Panc1 (cell line): ENCODE data around the gene PLEKHA7. TPM values are rescaled to one million over a fixed set of nuclear protein-coding genes. Genes with fewer than 3 reads are reported as not detected.

Experiments
- ATAC-seq: fragments of 200-7000 bp; cut with Tn5 transposase; 2 replicates; pipeline ENCODE4 v1.9.1; 2020; ENCODE audit warnings: mild to moderate bottlenecking, moderate library complexity
- BruUV-seq: library from RNA; stranded (reverse); fragments of 400-500 nt; replicated peaks from 2 replicates; lab custom pipeline; 2021; lab: Mats Ljungman, UMichigan
- CTCF ChIA-PET: fragments of 300-600 bp; sonication (Branson Sonifier 250); formaldehyde crosslinking; loops from one replicate; lab custom pipeline; 2022; ENCODE audit warnings: antibody characterized with exemption; lab: Charles Lee
- POLR2A ChIA-PET: fragments of 300-600 bp; sonication (Branson Sonifier 250); formaldehyde crosslinking; loops from one replicate; lab custom pipeline; 2022; ENCODE audit warnings: antibody characterized with exemption; lab: Charles Lee
- DNase-seq: peaks from one replicate; pipeline ENCODE4 v3.0.0-alpha.2; 2010; ENCODE audit warnings: low read depth, low spot score
- H3K27ac ChIP-seq: 2 replicates; pipeline ENCODE4 v1.5.1; 2011; ENCODE audit warnings: mild to moderate bottlenecking, low read length, inconsistent platforms
- H3K27me3 ChIP-seq: fragments of 200-500 bp; sonication (Bioruptor generic); 2 replicates; pipeline ENCODE4 v1.6.0; 2014; ENCODE audit warnings: low read length, inconsistent platforms; ENCODE audit not compliant: control insufficient read depth, insufficient read depth
- H3K36me3 ChIP-seq: fragments of 200-500 bp; sonication (Bioruptor generic); 2 replicates; pipeline ENCODE4 v1.5.1; 2014; ENCODE audit warnings: inconsistent platforms, mild to moderate bottlenecking, low read length, moderate library complexity; ENCODE audit not compliant: control insufficient read depth, insufficient read depth
- H3K4me1 ChIP-seq: 2 replicates; pipeline ENCODE4 v1.5.1; 2011; ENCODE audit warnings: inconsistent platforms, mild to moderate bottlenecking, low read length, moderate library complexity; ENCODE audit not compliant: control insufficient read depth, insufficient read depth
- H3K4me3 ChIP-seq, 2 experiments: 2 replicates each; pipeline ENCODE4 v1.5.1; 2011 to 2012; ENCODE audit warnings: low read depth in 2 of 2, low read length in 2 of 2, mild to moderate bottlenecking in 2 of 2, inconsistent platforms in 1 of 2, moderate library complexity in 1 of 2
- H3K9me3 ChIP-seq: fragments of 200-500 bp; sonication (Bioruptor generic); 2 replicates; pipeline ENCODE4 v1.5.1; 2014; ENCODE audit warnings: low read depth, mild to moderate bottlenecking, inconsistent platforms, low read length, moderate library complexity; ENCODE audit not compliant: control insufficient read depth, insufficient read depth
- POLR2AphosphoS5 ChIP-seq: IDR thresholded peaks from 2 replicates; pipeline ENCODE4 v1.6.1; 2012; ENCODE audit warnings: mild to moderate bottlenecking, low read depth, low read length, moderate library complexity
- SIN3A ChIP-seq: IDR thresholded peaks from 2 replicates; pipeline ENCODE4 v1.6.1; 2012; ENCODE audit warnings: low read depth, mild to moderate bottlenecking, low read length, moderate library complexity, borderline replicate concordance; ENCODE audit not compliant: insufficient read depth
- TCF7L2 ChIP-seq: IDR thresholded peaks from 2 replicates; pipeline ENCODE4 v1.6.1; 2011; ENCODE audit warnings: mild to moderate bottlenecking, low read depth, low read length, inconsistent platforms
- in situ Hi-C: cut with HindIII; loops from 2 replicates; pipeline ENCODE4 v1.10.0; 2016; ENCODE audit warnings: low sequenced_read_pairs, low pct_unique_long_range_greater_than_20kb
- intact Hi-C: fragments of 100-400 bp; cut with micrococcal nuclease; formaldehyde crosslinking; loops from one replicate; pipeline ENCODE4 v1.10.0; 2022; ENCODE audit not compliant: unreplicated experiment
- total RNA-seq: library from RNA; stranded (reverse); gene quantifications from one replicate; pipeline ENCODE4 v1.2.1, GENCODE V29; 2021; ENCODE audit not compliant: unreplicated experiment
- TF ChIP-seq, protein P1 (sequence below), 2 experiments: IDR thresholded peaks; 2 replicates each; pipeline ENCODE4 v1.6.1; 2011 to 2012; ENCODE audit warnings: low read depth in 2 of 2, control low read depth in 1 of 2, low read length in 1 of 2, mild to moderate bottlenecking in 1 of 2, moderate library complexity in 1 of 2; ENCODE audit not compliant: insufficient read depth in 1 of 2
- TF ChIP-seq, protein P2 (sequence below): fragments of 450-650 bp; IDR thresholded peaks from 2 replicates; pipeline ENCODE4 v1.5.1; 2017; ENCODE audit warnings: mild to moderate bottlenecking

Gene PLEKHA7
- total RNA-seq, 1 experiment from 2014 or later, result 11.6 TPM

DNA sequence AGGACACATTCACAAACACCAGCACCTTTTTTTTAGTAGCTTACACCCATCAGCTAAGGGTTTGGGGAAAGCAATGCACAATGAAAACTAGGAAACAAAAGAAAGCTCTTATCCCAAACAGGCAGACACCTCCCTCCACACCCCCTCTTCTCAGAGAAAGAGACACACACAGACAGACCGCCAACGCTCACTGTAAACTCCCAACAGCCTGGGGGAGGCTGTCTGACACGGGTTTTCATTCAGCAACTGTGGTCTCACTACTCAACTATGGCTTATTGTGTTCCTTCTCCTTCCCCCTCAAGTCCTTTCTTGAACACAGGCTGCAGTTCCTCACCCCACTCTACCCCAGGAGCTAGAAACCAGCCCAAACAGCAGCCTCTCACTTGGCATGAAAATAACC is 152.4 kb downstream of the PLEKHA7 start:
- Histone ChIP-seq H3K36me3 (no peaks in the 10 kb centered on the region), H3K4me1 (no peaks in the 10 kb centered on the region), H3K27me3 (no peaks in the 10 kb centered on the region), H3K27ac (no peak overlapping the region), H3K4me3 (no peak overlapping the region), H3K9me3 (no peaks in the 10 kb centered on the region)
- ATAC-seq, result no peak
- intact Hi-C loops, result no loop called here
- ChIA-PET CTCF (interaction anchor here (0.6 kb wide), 2 partner anchors 22 to 36 kb away, joined by 3 read pairs; no protein-coding TSS in a partner anchor), POLR2A (interaction anchor here (0.5 to 0.6 kb wide), 2 partner anchors 15 to 165 kb away, joined by 3 to 4 read pairs; no protein-coding TSS in a partner anchor)
- no TSS peak for BruUV-seq
- in situ Hi-C loops, result no loop called here
- no peak for DNase-seq
- TF ChIP-seq TCF7L2 (no peak), POLR2AphosphoS5 (no peak), SIN3A (no peak)
- TF ChIP-seq, protein P1, sequence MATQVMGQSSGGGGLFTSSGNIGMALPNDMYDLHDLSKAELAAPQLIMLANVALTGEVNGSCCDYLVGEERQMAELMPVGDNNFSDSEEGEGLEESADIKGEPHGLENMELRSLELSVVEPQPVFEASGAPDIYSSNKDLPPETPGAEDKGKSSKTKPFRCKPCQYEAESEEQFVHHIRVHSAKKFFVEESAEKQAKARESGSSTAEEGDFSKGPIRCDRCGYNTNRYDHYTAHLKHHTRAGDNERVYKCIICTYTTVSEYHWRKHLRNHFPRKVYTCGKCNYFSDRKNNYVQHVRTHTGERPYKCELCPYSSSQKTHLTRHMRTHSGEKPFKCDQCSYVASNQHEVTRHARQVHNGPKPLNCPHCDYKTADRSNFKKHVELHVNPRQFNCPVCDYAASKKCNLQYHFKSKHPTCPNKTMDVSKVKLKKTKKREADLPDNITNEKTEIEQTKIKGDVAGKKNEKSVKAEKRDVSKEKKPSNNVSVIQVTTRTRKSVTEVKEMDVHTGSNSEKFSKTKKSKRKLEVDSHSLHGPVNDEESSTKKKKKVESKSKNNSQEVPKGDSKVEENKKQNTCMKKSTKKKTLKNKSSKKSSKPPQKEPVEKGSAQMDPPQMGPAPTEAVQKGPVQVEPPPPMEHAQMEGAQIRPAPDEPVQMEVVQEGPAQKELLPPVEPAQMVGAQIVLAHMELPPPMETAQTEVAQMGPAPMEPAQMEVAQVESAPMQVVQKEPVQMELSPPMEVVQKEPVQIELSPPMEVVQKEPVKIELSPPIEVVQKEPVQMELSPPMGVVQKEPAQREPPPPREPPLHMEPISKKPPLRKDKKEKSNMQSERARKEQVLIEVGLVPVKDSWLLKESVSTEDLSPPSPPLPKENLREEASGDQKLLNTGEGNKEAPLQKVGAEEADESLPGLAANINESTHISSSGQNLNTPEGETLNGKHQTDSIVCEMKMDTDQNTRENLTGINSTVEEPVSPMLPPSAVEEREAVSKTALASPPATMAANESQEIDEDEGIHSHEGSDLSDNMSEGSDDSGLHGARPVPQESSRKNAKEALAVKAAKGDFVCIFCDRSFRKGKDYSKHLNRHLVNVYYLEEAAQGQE (IDR thresholded peaks at IDR 0.05; ENCODE audit: insufficient read depth in 1 of 2, low read depth in 2 of 2, low read length in 1 of 2), result no peak
- TF ChIP-seq, protein P2, sequence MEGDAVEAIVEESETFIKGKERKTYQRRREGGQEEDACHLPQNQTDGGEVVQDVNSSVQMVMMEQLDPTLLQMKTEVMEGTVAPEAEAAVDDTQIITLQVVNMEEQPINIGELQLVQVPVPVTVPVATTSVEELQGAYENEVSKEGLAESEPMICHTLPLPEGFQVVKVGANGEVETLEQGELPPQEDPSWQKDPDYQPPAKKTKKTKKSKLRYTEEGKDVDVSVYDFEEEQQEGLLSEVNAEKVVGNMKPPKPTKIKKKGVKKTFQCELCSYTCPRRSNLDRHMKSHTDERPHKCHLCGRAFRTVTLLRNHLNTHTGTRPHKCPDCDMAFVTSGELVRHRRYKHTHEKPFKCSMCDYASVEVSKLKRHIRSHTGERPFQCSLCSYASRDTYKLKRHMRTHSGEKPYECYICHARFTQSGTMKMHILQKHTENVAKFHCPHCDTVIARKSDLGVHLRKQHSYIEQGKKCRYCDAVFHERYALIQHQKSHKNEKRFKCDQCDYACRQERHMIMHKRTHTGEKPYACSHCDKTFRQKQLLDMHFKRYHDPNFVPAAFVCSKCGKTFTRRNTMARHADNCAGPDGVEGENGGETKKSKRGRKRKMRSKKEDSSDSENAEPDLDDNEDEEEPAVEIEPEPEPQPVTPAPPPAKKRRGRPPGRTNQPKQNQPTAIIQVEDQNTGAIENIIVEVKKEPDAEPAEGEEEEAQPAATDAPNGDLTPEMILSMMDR, result no peak

DNA sequence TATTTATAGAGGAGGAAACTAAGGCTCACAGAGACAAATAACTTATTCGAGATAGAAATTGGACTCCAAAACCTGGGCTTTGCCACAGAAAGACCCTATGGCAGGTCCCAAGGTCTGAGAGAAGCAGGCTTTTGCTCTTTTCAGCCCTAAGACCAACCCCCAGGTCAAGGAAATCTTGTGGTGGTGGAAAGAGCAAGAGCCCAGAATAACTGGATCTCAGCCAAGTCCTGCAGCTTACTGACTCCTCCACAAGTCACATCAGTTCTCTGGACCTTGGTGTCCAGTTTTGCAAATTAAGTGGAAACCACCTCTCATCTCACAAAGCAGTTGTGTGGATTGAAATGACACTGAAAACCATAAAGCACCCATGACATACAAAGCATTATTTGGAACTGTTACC is 153.6 kb downstream of the PLEKHA7 start:
- CTCF ChIA-PET, result no interaction called here
- POLR2A ChIA-PET, result no interaction called here
- Histone ChIP-seq H3K27ac (no peak overlapping the region), H3K36me3 (no peaks in the 10 kb centered on the region), H3K9me3 (no peaks in the 10 kb centered on the region), H3K27me3 (no peaks in the 10 kb centered on the region), H3K4me3 (no peak overlapping the region), H3K4me1 (no peaks in the 10 kb centered on the region)
- in situ Hi-C loops, result no loop called here
- intact Hi-C loops, result no loop called here
- ATAC-seq, result no peak
- TF ChIP-seq TCF7L2 (no peak), POLR2AphosphoS5 (no peak), SIN3A (no peak)
- TF ChIP-seq, protein P2, result no peak
- TF ChIP-seq, protein P1 (IDR thresholded peaks at IDR 0.05; ENCODE audit: insufficient read depth in 1 of 2, low read depth in 2 of 2, low read length in 1 of 2), result no peak
- BruUV-seq, result no TSS peak
- DNase-seq, result no peak
